NCI-H446 treated with DMSO at 0.1 percent for 48 hours (cell line): ENCODE results near the gene FASTKD3.
"Not testable (repeated sequence)": the region's sequence is repeated elsewhere in the genome, so short reads cannot be mapped to it uniquely, and the experiment has no call there.

ENCODE experiments used
- DNase-seq: peaks from one replicate; lab custom pipeline; 2025; lab: John Stamatoyannopoulos, UW

The FASTKD3 gene

GRCh38 chr5:7868773-7869473 is at the start of gene FASTKD3, which contains the start of gene MTRR:
Gene FASTKD3 (minus strand): TSS chr5:7869031. CDS start chr5:7868083, 948 bp downstream.
Gene MTRR (plus strand): TSS chr5:7869148. CDS start chr5:7870795, 1,647 bp downstream.
- peak; percentile 89 for DNase-seq

GRCh38 chr5:7917130-7918123 is 48.6 kb upstream of the FASTKD3 start:
- no peak for DNase-seq

GRCh38 chr5:7916171-7916804 is 47.5 kb upstream of the FASTKD3 start:
- DNase-seq: no peak

GRCh38 chr5:7911429-7911771 is 42.6 kb upstream of the FASTKD3 start:
- DNase-seq: not testable (repeated sequence)

- DNase-seq: peak; percentile 11
Measured at GRCh38 chr5:7910738-7911428, 42.1 kb upstream of the FASTKD3 start.

- no peak for DNase-seq
Measured at GRCh38 chr5:7908317-7908716, 39.5 kb upstream of the FASTKD3 start.

- DNase-seq: no peak
Measured at GRCh38 chr5:7907612-7908011, 38.8 kb upstream of the FASTKD3 start.

- no peak for DNase-seq
Measured at GRCh38 chr5:7904170-7904569, 35.3 kb upstream of the FASTKD3 start.

GRCh38 chr5:7902666-7903625 is 34.1 kb upstream of the FASTKD3 start:
- DNase-seq: no peak

- DNase-seq: no peak
Measured at GRCh38 chr5:7902201-7902600, 33.4 kb upstream of the FASTKD3 start.

- no peak for DNase-seq
Measured at GRCh38 chr5:7897014-7897600, 28.3 kb upstream of the FASTKD3 start.

GRCh38 chr5:7894860-7895259 is 26.0 kb upstream of the FASTKD3 start:
- no peak for DNase-seq

- DNase-seq: no peak
Measured at GRCh38 chr5:7894439-7894838, 25.6 kb upstream of the FASTKD3 start.

GRCh38 chr5:7888901-7889300 is 20.1 kb upstream of the FASTKD3 start:
- DNase-seq: no peak

- DNase-seq: peak; percentile 50
Measured at GRCh38 chr5:7886849-7887475, 18.1 kb upstream of the FASTKD3 start.

GRCh38 chr5:7884491-7885267 is 15.8 kb upstream of the FASTKD3 start:
- DNase-seq: no peak

- DNase-seq: no peak
Measured at GRCh38 chr5:7882926-7883325, 14.1 kb upstream of the FASTKD3 start.

GRCh38 chr5:7881816-7882215 is 13.0 kb upstream of the FASTKD3 start:
- DNase-seq: no peak

GRCh38 chr5:7881091-7881490 is 12.3 kb upstream of the FASTKD3 start:
- DNase-seq: no peak
